Coronary artery (tissue), 2 donors: ENCODE data around the gene TLE4.
"Not testable (repeated sequence)": the region's sequence is repeated elsewhere in the genome, so short reads cannot be mapped to it uniquely, and the experiment has no call there.

Source experiments
- DNase-seq: peaks from one replicate; pipeline ENCODE4 v3.0.0-alpha.2; 2017; ENCODE audit warnings: low spot score
- H3K27ac ChIP-seq, 2 donors: fragments of 200-600 bp; sonication (generic); one replicate each; pipeline ENCODE4 v1.5.1; 2016 to 2019
- H3K4me3 ChIP-seq: fragments of 200-600 bp; sonication (generic); 2 replicates; pipeline ENCODE4 v1.5.1; 2016; ENCODE audit warnings: mild to moderate bottlenecking, moderate library complexity
- TF ChIP-seq, protein P1 (sequence below): fragments of 200-600 bp; sonication (generic); IDR thresholded peaks from one replicate; pipeline ENCODE4 v1.5.1; 2019; ENCODE audit warnings: antibody characterized with exemption

TLE4 gene

DNA sequence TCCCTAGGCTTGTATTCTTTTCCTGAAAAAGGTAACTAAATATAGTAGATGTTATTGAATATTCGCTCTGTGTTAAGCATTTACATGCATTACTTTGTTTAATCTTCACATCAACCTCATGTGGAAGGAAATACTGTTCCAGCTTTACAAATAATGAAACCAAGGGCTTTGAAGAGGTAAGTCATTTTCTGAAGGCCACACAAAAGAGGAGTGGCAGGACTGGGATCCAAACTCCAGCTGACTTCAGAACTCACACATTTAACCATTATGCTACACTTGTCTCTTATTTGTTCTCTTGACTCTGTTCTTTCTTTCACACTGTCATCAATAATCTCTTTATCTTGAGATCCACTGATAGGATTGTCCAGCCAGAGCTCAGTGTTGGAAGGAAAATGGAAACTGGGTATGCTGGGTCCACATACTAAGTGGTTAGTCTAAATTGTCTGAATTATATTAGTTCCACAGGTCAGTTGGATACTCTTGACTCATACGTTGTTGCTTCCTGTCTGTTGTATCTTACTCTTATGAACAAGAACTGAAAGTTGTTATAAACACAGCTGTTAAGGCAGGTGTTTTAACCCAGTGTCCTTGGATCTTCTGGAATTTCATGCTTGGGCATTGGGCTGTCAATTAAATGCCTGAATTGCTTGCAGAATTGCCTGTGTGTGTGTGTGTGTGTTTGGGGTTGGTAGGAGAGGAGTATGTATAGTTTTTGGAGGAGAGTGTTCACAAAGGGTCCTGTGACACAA is 65.6 kb downstream of the TLE4 start:
- TF ChIP-seq, protein P1, sequence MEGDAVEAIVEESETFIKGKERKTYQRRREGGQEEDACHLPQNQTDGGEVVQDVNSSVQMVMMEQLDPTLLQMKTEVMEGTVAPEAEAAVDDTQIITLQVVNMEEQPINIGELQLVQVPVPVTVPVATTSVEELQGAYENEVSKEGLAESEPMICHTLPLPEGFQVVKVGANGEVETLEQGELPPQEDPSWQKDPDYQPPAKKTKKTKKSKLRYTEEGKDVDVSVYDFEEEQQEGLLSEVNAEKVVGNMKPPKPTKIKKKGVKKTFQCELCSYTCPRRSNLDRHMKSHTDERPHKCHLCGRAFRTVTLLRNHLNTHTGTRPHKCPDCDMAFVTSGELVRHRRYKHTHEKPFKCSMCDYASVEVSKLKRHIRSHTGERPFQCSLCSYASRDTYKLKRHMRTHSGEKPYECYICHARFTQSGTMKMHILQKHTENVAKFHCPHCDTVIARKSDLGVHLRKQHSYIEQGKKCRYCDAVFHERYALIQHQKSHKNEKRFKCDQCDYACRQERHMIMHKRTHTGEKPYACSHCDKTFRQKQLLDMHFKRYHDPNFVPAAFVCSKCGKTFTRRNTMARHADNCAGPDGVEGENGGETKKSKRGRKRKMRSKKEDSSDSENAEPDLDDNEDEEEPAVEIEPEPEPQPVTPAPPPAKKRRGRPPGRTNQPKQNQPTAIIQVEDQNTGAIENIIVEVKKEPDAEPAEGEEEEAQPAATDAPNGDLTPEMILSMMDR: no peak

DNA sequence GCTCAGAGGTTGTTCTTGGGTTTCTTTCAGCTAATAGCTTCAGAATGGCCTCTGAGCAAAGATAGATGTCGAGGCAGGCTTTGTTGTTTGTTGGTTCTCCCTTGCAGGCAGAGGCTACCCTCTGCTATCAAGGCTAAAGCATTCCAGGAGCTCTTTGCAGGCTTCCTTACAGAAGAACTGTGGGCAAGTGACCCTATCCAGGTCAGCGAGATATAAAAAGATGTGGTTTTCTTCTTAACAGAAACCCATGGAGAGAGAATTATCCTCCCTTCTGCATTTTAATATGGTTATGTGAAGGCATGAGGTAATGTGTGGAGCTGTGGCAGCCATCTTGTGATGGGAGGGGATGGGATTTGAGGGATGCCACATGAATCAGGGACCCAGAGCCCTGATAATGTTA is 67.0 kb downstream of the TLE4 start:
- TF ChIP-seq, protein P1: no peak
- no peak overlapping the region for H3K4me3 ChIP-seq
- DNase-seq: no peak
- no peak overlapping the region for H3K27ac ChIP-seq

More for the DNA sequence above, 65.6 kb downstream of the TLE4 start:
- no peak for DNase-seq
- no peak overlapping the region for H3K4me3 ChIP-seq
- no peak overlapping the region for H3K27ac ChIP-seq

DNA sequence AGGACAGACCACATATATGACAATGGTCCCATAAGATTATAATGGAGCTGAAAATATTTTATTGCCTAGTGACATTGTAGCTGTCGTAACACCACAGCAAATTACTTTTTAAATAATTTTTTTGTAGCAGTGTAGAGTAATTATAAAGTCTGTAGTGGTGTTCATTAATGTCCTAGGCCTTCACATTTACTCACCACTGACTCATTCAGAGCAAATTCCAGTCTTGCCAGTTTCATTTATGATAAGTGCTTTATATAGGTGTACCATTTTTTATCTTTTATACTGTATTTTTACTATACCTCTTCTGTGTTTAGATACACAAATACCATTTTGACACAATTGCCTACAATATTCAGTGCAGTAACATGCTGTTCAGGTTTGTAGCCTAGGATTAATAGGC is 67.6 kb downstream of the TLE4 start:
- no peak for DNase-seq
- TF ChIP-seq, protein P1: no peak
- no peak overlapping the region for H3K27ac ChIP-seq
- H3K4me3 ChIP-seq: no peak overlapping the region

DNA sequence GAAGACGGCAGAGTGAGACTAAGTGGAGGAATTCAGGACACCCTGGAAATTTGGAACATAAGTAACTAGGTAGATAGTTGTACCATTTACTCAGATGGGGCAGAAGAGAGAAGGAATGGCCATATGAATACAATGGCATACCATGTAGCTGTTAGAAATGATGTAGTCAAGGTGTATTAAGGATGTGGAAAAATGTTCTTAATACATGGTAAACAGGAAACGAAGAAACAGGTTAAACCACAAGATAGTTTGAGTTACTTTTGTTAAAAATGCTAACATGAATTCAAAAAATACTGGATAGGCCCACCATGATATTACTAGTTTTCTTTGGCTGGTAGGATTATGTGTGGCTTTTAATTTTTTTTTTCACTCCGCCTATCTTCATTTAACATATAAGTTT is 68.3 kb downstream of the TLE4 start:
- not testable (repeated sequence) for H3K4me3 ChIP-seq, H3K27ac ChIP-seq, DNase-seq

DNA sequence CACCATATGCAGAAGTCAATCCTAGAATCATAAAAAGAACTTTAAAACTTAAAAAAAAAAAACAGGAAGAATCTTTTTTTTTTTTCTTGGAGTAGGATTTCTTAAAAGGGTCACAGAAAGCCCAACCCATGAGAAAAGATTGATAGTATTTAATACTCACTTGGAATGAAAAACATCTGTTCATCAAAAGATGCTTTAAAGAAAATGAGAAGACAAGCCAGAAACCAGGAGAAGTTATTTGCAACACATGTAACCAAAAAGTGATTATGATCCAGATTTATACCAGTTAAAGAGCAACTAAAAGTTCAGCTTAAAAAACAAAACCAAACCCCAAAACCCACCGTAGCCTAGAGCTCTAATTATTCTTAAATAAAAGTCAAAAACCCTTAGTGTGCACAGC is 69.3 kb downstream of the TLE4 start:
- no peak overlapping the region for H3K4me3 ChIP-seq
- H3K27ac ChIP-seq: no peak overlapping the region
- TF ChIP-seq, protein P1: no peak
- DNase-seq: no peak

DNA sequence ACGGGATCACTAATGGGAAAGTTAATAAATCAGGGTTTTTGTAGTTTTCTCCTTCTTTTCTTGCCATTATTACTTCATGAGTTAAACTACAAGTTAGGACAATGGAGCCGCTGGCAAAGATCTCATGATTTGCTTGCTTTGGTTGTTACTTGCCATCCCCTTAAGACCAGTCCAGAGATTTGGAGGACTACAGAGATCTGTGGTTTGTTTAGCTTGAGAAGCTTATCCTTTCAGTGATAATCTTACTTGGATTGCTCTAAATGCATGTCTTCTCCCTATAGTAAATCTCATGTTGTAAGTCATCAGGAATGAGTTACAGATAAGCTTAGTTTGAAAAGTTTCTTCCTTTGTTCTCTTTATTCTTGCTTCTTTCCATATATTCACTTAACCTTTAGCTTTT is 70.9 kb downstream of the TLE4 start:
- TF ChIP-seq, protein P1: no peak
- H3K4me3 ChIP-seq: no peak overlapping the region
- H3K27ac ChIP-seq: no peak overlapping the region
- DNase-seq: no peak

DNA sequence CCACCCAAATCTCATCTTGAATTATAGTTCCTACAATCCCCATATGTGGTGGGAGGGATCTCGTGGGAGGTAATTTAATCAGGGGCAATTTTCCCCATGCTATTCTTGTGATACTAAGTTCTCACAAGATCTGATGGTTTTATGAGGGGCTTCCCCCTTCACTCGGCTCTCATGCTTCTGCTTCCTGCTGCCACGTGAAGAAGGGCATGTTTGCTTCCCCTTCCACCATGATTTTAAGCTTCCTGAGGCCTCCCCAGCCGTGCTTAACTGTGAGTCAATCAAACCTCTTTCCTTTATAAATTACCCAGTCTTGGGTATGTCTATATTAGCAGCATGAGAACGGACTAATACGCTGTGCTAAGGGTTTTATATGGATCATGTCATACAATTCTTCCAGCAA is 72.3 kb downstream of the TLE4 start:
- DNase-seq: no peak
- TF ChIP-seq, protein P1: no peak
- H3K27ac ChIP-seq: no peak overlapping the region
- H3K4me3 ChIP-seq: no peak overlapping the region
